Lower leg skin (tissue), 4 donors: Measurements from ENCODE around the gene ITGA3. TPM values are rescaled to one million over a fixed set of nuclear protein-coding genes. Genes with fewer than 3 reads are reported as not detected.

ENCODE experiments used
- DNase-seq, 2 donors: peaks; one replicate each; pipeline ENCODE4 v3.0.0-alpha.2; 2019; ENCODE audit warnings: low spot score in 2 of 2
- H3K4me3 ChIP-seq: fragments of 200-600 bp; sonication (generic); 2 replicates; pipeline ENCODE4 v1.5.1; 2017; ENCODE audit warnings: mild to moderate bottlenecking, low read depth; ENCODE audit not compliant: poor library complexity, severe bottlenecking
- POLR2A ChIP-seq, 2 donors: fragments of 450-650 bp; IDR thresholded peaks; one replicate each; pipeline ENCODE4 v1.6.1; 2016 to 2017; ENCODE audit warnings: antibody characterized with exemption in 2 of 2, mild to moderate bottlenecking in 1 of 2, moderate library complexity in 1 of 2
- WGBS, 2 donors: methylation state at CpG; one replicate each; pipeline ENCODE4 v1.1.5; 2018; 5-methylcytosine and 5-hydroxymethylcytosine counted together
- intact Hi-C: fragments of 100-400 bp; cut with DNase I; formaldehyde crosslinking; loops from one replicate; pipeline ENCODE4 v1.15.0; 2023; ENCODE audit warnings: low total_unique reads
- total RNA-seq, 4 donors: library from RNA; depleted of rRNA; stranded (reverse); fragments of >200 nt; gene quantifications; one replicate each; pipeline ENCODE4 v1.1.0, GENCODE V29; 2016
- TF ChIP-seq, protein P1 (sequence below), 3 donors: fragments of 450-650 bp; IDR thresholded peaks; one replicate each; pipeline ENCODE4 v1.5.1; 2016; ENCODE audit warnings: antibody characterized with exemption in 3 of 3, mild to moderate bottlenecking in 3 of 3, moderate library complexity in 2 of 3

ITGA3 gene
- total RNA-seq, 4 donors from 2014 or later: 99.7 to 148 (median 121) TPM

DNA sequence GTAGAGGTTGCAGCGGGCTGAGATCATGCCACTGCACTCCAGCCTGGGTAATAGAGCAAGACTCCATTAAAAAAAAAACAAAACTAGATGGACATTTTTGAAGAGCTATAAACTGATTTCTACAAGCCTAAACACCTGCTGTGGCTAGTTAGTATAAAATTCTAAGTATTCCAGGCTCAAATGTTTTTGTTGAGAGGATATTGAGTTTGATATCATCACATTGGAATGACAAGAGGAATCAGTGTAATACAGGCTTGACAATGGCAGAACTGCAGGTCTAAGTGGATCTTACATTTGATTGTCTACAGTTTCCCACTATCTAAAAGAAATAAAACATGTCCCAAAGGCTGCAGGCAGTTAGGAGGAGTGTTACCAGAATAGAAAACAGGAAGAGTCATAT is 37.0 kb upstream of the ITGA3 start:
- no peak for DNase-seq
- intact Hi-C loops: no loop called here
- H3K4me3 ChIP-seq: no peak overlapping the region
- WGBS, 2 donors: 91 to 100% methylated on average over 1 of the region's 1 CpG
- TF ChIP-seq, protein P1, sequence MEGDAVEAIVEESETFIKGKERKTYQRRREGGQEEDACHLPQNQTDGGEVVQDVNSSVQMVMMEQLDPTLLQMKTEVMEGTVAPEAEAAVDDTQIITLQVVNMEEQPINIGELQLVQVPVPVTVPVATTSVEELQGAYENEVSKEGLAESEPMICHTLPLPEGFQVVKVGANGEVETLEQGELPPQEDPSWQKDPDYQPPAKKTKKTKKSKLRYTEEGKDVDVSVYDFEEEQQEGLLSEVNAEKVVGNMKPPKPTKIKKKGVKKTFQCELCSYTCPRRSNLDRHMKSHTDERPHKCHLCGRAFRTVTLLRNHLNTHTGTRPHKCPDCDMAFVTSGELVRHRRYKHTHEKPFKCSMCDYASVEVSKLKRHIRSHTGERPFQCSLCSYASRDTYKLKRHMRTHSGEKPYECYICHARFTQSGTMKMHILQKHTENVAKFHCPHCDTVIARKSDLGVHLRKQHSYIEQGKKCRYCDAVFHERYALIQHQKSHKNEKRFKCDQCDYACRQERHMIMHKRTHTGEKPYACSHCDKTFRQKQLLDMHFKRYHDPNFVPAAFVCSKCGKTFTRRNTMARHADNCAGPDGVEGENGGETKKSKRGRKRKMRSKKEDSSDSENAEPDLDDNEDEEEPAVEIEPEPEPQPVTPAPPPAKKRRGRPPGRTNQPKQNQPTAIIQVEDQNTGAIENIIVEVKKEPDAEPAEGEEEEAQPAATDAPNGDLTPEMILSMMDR (IDR thresholded peaks at IDR 0.05): no peak
- TF ChIP-seq POLR2A (IDR thresholded peaks at IDR 0.05): no peak

- intact Hi-C loops: no loop called here
- 58 to 67% methylated on average over 13 of the region's 13 CpGs for WGBS, 2 donors
- H3K4me3 ChIP-seq: no peak overlapping the region
- TF ChIP-seq POLR2A (IDR thresholded peaks at IDR 0.05): no peak
- TF ChIP-seq, protein P1 (IDR thresholded peaks at IDR 0.05): no peak
- peak in 1 of 2 donors; percentile 52 for DNase-seq
These were observed 34.9 kb upstream of the ITGA3 start for GRCh38 chr17:50020841-50021599.

GRCh38 chr17:50021681-50022370 is 34.1 kb upstream of the ITGA3 start:
- no peak overlapping the region for H3K4me3 ChIP-seq
- WGBS, 2 donors: 96% methylated on average over 6 of the region's 6 CpGs
- intact Hi-C loops: no loop called here
- TF ChIP-seq POLR2A (IDR thresholded peaks at IDR 0.05): no peak
- TF ChIP-seq, protein P1 (IDR thresholded peaks at IDR 0.05): no peak
- DNase-seq: peak in 1 of 2 donors; percentile 68

GRCh38 chr17:50022463-50023130 is 33.3 kb upstream of the ITGA3 start:
- WGBS, 2 donors: 70 to 73% methylated on average over 6 of the region's 6 CpGs
- peak in 1 of 2 donors; percentile 45 for DNase-seq
- TF ChIP-seq, protein P1 (IDR thresholded peaks at IDR 0.05): no peak
- no peak for TF ChIP-seq POLR2A (IDR thresholded peaks at IDR 0.05)
- H3K4me3 ChIP-seq: no peak overlapping the region
- intact Hi-C loops: no loop called here

- intact Hi-C loops: no loop called here
- DNase-seq: no peak
- TF ChIP-seq POLR2A (IDR thresholded peaks at IDR 0.05): no peak
- TF ChIP-seq, protein P1 (IDR thresholded peaks at IDR 0.05): no peak
- 64 to 66% methylated on average over 8 of the region's 8 CpGs for whole genome bisulfite sequencing, 2 donors
- H3K4me3 ChIP-seq: no peak overlapping the region
These were observed 32.4 kb upstream of the ITGA3 start for GRCh38 chr17:50023520-50023919.
